ENCODE results near the gene TSC22D2.
"Not testable (repeated sequence)": the region's sequence is repeated elsewhere in the genome, so short reads cannot be mapped to it uniquely, and the experiment has no call there.

The TSC22D2 gene

GRCh38 chr3:150495563-150496168 is 87.6 kb downstream of the TSC22D2 start:
- H3K4me1 Mint-ChIP-seq (ENCODE audit: low read depth): no peaks in the 10 kb centered on the region
- H3K27me3 Mint-ChIP-seq: no peaks in the 10 kb centered on the region
- H3K4me3 Mint-ChIP-seq: no peak overlapping the region
- H3K36me3 Mint-ChIP-seq (ENCODE audit: low read depth): no peaks in the 10 kb centered on the region
- no peaks in the 10 kb centered on the region for H3K9me3 Mint-ChIP-seq
- H3K27ac Mint-ChIP-seq: no peak overlapping the region

GRCh38 chr3:150497956-150498355 is 89.9 kb downstream of the TSC22D2 start:
- no peak overlapping the region for H3K27ac Mint-ChIP-seq
- H3K27me3 Mint-ChIP-seq: no peaks in the 10 kb centered on the region
- H3K4me1 Mint-ChIP-seq (ENCODE audit: low read depth): peaks cover 8% of the 10 kb centered on the region
- peaks cover 7% of the 10 kb centered on the region for H3K9me3 Mint-ChIP-seq
- peaks cover 6% of the 10 kb centered on the region for H3K36me3 Mint-ChIP-seq (ENCODE audit: low read depth)
- no peak overlapping the region for H3K4me3 Mint-ChIP-seq

- not testable (repeated sequence) for H3K4me3 Mint-ChIP-seq
Measured at GRCh38 chr3:150500960-150501359, 92.9 kb downstream of the TSC22D2 start.

GRCh38 chr3:150503402-150504099 is 95.5 kb downstream of the TSC22D2 start:
- Mint-ChIP-seq H3K36me3 (ENCODE audit: low read depth) (peaks cover 6% of the 10 kb centered on the region), H3K27ac (no peak overlapping the region), H3K9me3 (peaks cover 7% of the 10 kb centered on the region), H3K27me3 (peaks cover 9% of the 10 kb centered on the region), H3K4me3 (no peak overlapping the region), H3K4me1 (ENCODE audit: low read depth) (peaks cover 13% of the 10 kb centered on the region)

More at GRCh38 chr3:150500960-150501359, 92.9 kb downstream of the TSC22D2 start:
- H3K36me3 Mint-ChIP-seq (ENCODE audit: low read depth); H3K9me3 Mint-ChIP-seq; H3K27ac Mint-ChIP-seq; H3K27me3 Mint-ChIP-seq; H3K4me1 Mint-ChIP-seq (ENCODE audit: low read depth): not testable (repeated sequence)

- Mint-ChIP-seq H3K27me3 (peaks cover 16% of the 10 kb centered on the region), H3K27ac (no peak overlapping the region), H3K9me3 (peaks cover 7% of the 10 kb centered on the region), H3K36me3 (ENCODE audit: low read depth) (peaks cover 6% of the 10 kb centered on the region), H3K4me1 (ENCODE audit: low read depth) (peaks cover 15% of the 10 kb centered on the region), H3K4me3 (no peak overlapping the region)
Measured at GRCh38 chr3:150504483-150504882, 96.4 kb downstream of the TSC22D2 start.

GRCh38 chr3:150508401-150508800 is 100.3 kb downstream of the TSC22D2 start:
- no peak overlapping the region for H3K4me3 Mint-ChIP-seq
- H3K9me3 Mint-ChIP-seq: no peaks in the 10 kb centered on the region
- H3K36me3 Mint-ChIP-seq (ENCODE audit: low read depth): no peaks in the 10 kb centered on the region
- H3K4me1 Mint-ChIP-seq (ENCODE audit: low read depth): peaks cover 7% of the 10 kb centered on the region
- peaks cover 16% of the 10 kb centered on the region for H3K27me3 Mint-ChIP-seq
- no peak overlapping the region for H3K27ac Mint-ChIP-seq

- Mint-ChIP-seq H3K9me3 (no peaks in the 10 kb centered on the region), H3K27me3 (peaks cover 16% of the 10 kb centered on the region), H3K4me3 (no peak overlapping the region), H3K36me3 (ENCODE audit: low read depth) (no peaks in the 10 kb centered on the region), H3K4me1 (ENCODE audit: low read depth) (peaks cover 7% of the 10 kb centered on the region), H3K27ac (no peak overlapping the region)
Measured at GRCh38 chr3:150509780-150510179, 101.7 kb downstream of the TSC22D2 start.

GRCh38 chr3:150511122-150511821 is 103.2 kb downstream of the TSC22D2 start:
- peaks cover 7% of the 10 kb centered on the region for H3K4me1 Mint-ChIP-seq (ENCODE audit: low read depth)
- H3K27me3 Mint-ChIP-seq: peaks cover 16% of the 10 kb centered on the region
- H3K27ac Mint-ChIP-seq: no peak overlapping the region
- H3K9me3 Mint-ChIP-seq: no peaks in the 10 kb centered on the region
- no peaks in the 10 kb centered on the region for H3K36me3 Mint-ChIP-seq (ENCODE audit: low read depth)
- no peak overlapping the region for H3K4me3 Mint-ChIP-seq

- no peaks in the 10 kb centered on the region for H3K4me1 Mint-ChIP-seq (ENCODE audit: low read depth)
- no peak overlapping the region for H3K4me3 Mint-ChIP-seq
- H3K9me3 Mint-ChIP-seq: peaks cover 5% of the 10 kb centered on the region
- H3K27ac Mint-ChIP-seq: no peak overlapping the region
- H3K36me3 Mint-ChIP-seq (ENCODE audit: low read depth): no peaks in the 10 kb centered on the region
- H3K27me3 Mint-ChIP-seq: no peaks in the 10 kb centered on the region
Measured at GRCh38 chr3:150515210-150515609, 107.1 kb downstream of the TSC22D2 start.

Data from stimulated activated naive CD8-positive, alpha-beta T cell treated with anti-CD3 and anti-CD28 coated beads, Interleukin-15, Interleukin-2, amounts not matched to agents 100 ng/mL and 50 ng/mL, for 24 hours (primary cell).